PC-3 (cell line): Measurements from ENCODE around the gene LGALS7B. TPM values are rescaled to one million over a fixed set of nuclear protein-coding genes. Genes with fewer than 3 reads are reported as not detected.
A peak's percentile ranks its signal among the peaks of the same experiment; 100 is the strongest.

Source experiments
- ATAC-seq: fragments of 200-7000 bp; cut with Tn5 transposase; 2 replicates; pipeline ENCODE4 v1.9.1; 2020; ENCODE audit warnings: mild to moderate bottlenecking, moderate library complexity
- BruUV-seq: library from RNA; stranded (reverse); fragments of 400-500 nt; replicated peaks from 2 replicates; lab custom pipeline; 2021; lab: Mats Ljungman, UMichigan
- CTCF ChIA-PET: fragments of 300-600 bp; sonication (Branson Sonifier 250); formaldehyde crosslinking; loops from one replicate; lab custom pipeline; 2022; ENCODE audit warnings: antibody characterized with exemption; lab: Charles Lee
- POLR2A ChIA-PET: fragments of 300-600 bp; sonication (Branson Sonifier 250); formaldehyde crosslinking; loops from one replicate; lab custom pipeline; 2022; ENCODE audit warnings: antibody characterized with exemption; ENCODE audit not compliant: unreplicated experiment; lab: Charles Lee
- DNase-seq: peaks from one replicate; pipeline ENCODE4 v3.0.0-alpha.2; 2015
- H2AFZ ChIP-seq: fragments of 300-600 bp; sonication (generic); 2 replicates; pipeline ENCODE4 v1.6.0; 2016; ENCODE audit warnings: antibody characterized with exemption, low read length
- H3F3A ChIP-seq: fragments of 300-600 bp; sonication (generic); one replicate; pipeline ENCODE4 v1.6.0; 2017; ENCODE audit warnings: antibody characterized with exemption, low read length, control low read depth, mild to moderate bottlenecking; ENCODE audit not compliant: unreplicated experiment
- H3K27ac ChIP-seq: fragments of 300-600 bp; sonication (generic); 2 replicates; pipeline ENCODE4 v1.5.1; 2016; ENCODE audit warnings: mild to moderate bottlenecking, low read length
- H3K27me3 ChIP-seq: fragments of 300-600 bp; sonication (generic); 2 replicates; pipeline ENCODE4 v1.6.1; 2016; ENCODE audit warnings: low read length, mixed read lengths
- H3K36me3 ChIP-seq: fragments of 300-600 bp; sonication (generic); 2 replicates; pipeline ENCODE4 v1.6.1; 2016; ENCODE audit warnings: low read depth, mixed run types, low read length, mixed read lengths
- H3K4me1 ChIP-seq: fragments of 300-600 bp; sonication (generic); 2 replicates; pipeline ENCODE4 v1.5.1; 2016; ENCODE audit warnings: low read length; ENCODE audit not compliant: insufficient read depth
- H3K4me2 ChIP-seq: fragments of 300-600 bp; sonication (generic); 2 replicates; pipeline ENCODE4 v1.6.0; 2016; ENCODE audit warnings: low read length
- H3K4me3 ChIP-seq: fragments of 300-600 bp; sonication (generic); 2 replicates; pipeline ENCODE4 v1.5.1; 2016; ENCODE audit warnings: mild to moderate bottlenecking, low read length, mixed read lengths
- H3K79me2 ChIP-seq: fragments of 300-600 bp; sonication (generic); 2 replicates; pipeline ENCODE4 v1.6.1; 2017; ENCODE audit warnings: low read length, mixed read lengths
- H3K9ac ChIP-seq: fragments of 300-600 bp; sonication (generic); 2 replicates; pipeline ENCODE4 v1.6.0; 2016; ENCODE audit warnings: mild to moderate bottlenecking, low read length
- H3K9me2 ChIP-seq: fragments of 300-600 bp; sonication (generic); replicated peaks from 2 replicates; pipeline ENCODE4 v1.6.1; 2016; ENCODE audit warnings: mixed run types, low read length, mixed read lengths
- H3K9me3 ChIP-seq: fragments of 300-600 bp; sonication (generic); 2 replicates; pipeline ENCODE4 v1.6.1; 2016; ENCODE audit warnings: low read length, mixed read lengths
- H4K20me1 ChIP-seq: fragments of 300-600 bp; sonication (generic); 2 replicates; pipeline ENCODE4 v1.6.1; 2016; ENCODE audit warnings: low read length, mixed read lengths
- CTCF ChIP-seq: fragments of 300-600 bp; sonication (generic); conservative IDR thresholded peaks from 2 replicates; pipeline ENCODE4 v1.5.1; 2017; ENCODE audit warnings: antibody characterized with exemption, low read depth, mild to moderate bottlenecking, low read length
- EZH2 ChIP-seq: fragments of 300-600 bp; sonication (generic); IDR thresholded peaks from one replicate; pipeline ENCODE4 v1.6.1; 2017; ENCODE audit warnings: antibody characterized with exemption, mild to moderate bottlenecking, low read length; ENCODE audit not compliant: unreplicated experiment
- EZH2phosphoT487 ChIP-seq: fragments of 300-600 bp; sonication (generic); IDR thresholded peaks from 2 replicates; pipeline ENCODE4 v1.6.1; 2018; ENCODE audit warnings: mild to moderate bottlenecking, antibody characterized with exemption, low read length, borderline replicate concordance
- intact Hi-C: fragments of 100-400 bp; cut with micrococcal nuclease; formaldehyde crosslinking; loops from 2 replicates; pipeline ENCODE4 v1.9.0; 2023
- total RNA-seq: library from RNA; depleted of rRNA; stranded (reverse); fragments of >200 nt; gene quantifications from 2 replicates; pipeline ENCODE4 v1.2.3, GENCODE V29; 2014

LGALS7B gene
- total RNA-seq, 1 experiment from 2014 or later = not detected

- Histone ChIP-seq H3K79me2 (peaks cover 16% of the 10 kb centered on the region; the same call in 1 of the 2 replicates), H3K9ac (peak overlapping the region; percentile 92), H3K36me3 (peaks cover 40% of the 10 kb centered on the region), H3K27me3 (no peaks in the 10 kb centered on the region), H2AFZ (no peak overlapping the region), H3K9me2 (no peaks in the 10 kb centered on the region), H3F3A (peaks cover 10% of the 10 kb centered on the region), H3K4me2 (peak overlapping the region; percentile 62), H3K27ac (peak overlapping the region; percentile 99), H3K9me3 (no peaks in the 10 kb centered on the region), H3K4me3 (peak overlapping the region; percentile 28; the same call in 1 of the 2 replicates), H4K20me1 (peaks cover 7% of the 10 kb centered on the region; the same call in 1 of the 2 replicates), H3K4me1 (peaks cover 60% of the 10 kb centered on the region)
- ChIA-PET POLR2A (interaction anchor here (0.5 to 0.7 kb wide), 3 partner anchors 104 to 293 kb away, joined by 3 to 4 read pairs (median 4); no protein-coding TSS in a partner anchor), CTCF (interaction anchor here (0.6 kb wide), 1 partner anchor 72 kb away, joined by 3 read pairs; no protein-coding TSS in a partner anchor)
- DNase-seq = no peak
- intact Hi-C loops = loop anchor here (5.0 kb wide), 2 partner anchors 105 to 200 kb away; no protein-coding TSS in a partner anchor
- ATAC-seq = no peak
- TSS peak; percentile 32 for BruUV-seq
- no peak for TF ChIP-seq EZH2phosphoT487
- TF ChIP-seq EZH2 = no peak
- TF ChIP-seq CTCF = no peak
Measured at GRCh38 chr19:38836983-38837626, 48.1 kb downstream of the LGALS7B start.

GRCh38 chr19:38837656-38838121, 48.7 kb downstream of the LGALS7B start:
- peak; percentile 92 for DNase-seq
- no TSS peak for BruUV-seq
- Histone ChIP-seq H3K9me2 (no peaks in the 10 kb centered on the region), H3K4me1 (peaks cover 55% of the 10 kb centered on the region), H3K9ac (peak overlapping the region; percentile 92), H2AFZ (no peak overlapping the region), H4K20me1 (peaks cover 7% of the 10 kb centered on the region; the same call in 1 of the 2 replicates), H3K4me2 (peak overlapping the region; percentile 62), H3F3A (peaks cover 10% of the 10 kb centered on the region), H3K4me3 (peak overlapping the region; percentile 28), H3K79me2 (peaks cover 22% of the 10 kb centered on the region; the same call in 1 of the 2 replicates), H3K27ac (peak overlapping the region; percentile 99), H3K27me3 (no peaks in the 10 kb centered on the region), H3K9me3 (no peaks in the 10 kb centered on the region), H3K36me3 (peaks cover 45% of the 10 kb centered on the region)
- ChIA-PET POLR2A (interaction anchor here (0.5 to 0.8 kb wide), 5 partner anchors 11 to 294 kb away, joined by 3 to 6 read pairs (median 4); no protein-coding TSS in a partner anchor), CTCF (interaction anchor here (0.5 to 0.6 kb wide), 2 partner anchors 72 to 246 kb away, joined by 3 read pairs; no protein-coding TSS in a partner anchor)
- intact Hi-C loops = loop anchor here (5.0 kb wide), 2 partner anchors 105 to 200 kb away; no protein-coding TSS in a partner anchor
- no peak for TF ChIP-seq CTCF
- TF ChIP-seq EZH2phosphoT487 = no peak
- no peak for TF ChIP-seq EZH2
- peak; percentile 45 for ATAC-seq
